Measurements from ENCODE around the gene APC2.

DNA sequence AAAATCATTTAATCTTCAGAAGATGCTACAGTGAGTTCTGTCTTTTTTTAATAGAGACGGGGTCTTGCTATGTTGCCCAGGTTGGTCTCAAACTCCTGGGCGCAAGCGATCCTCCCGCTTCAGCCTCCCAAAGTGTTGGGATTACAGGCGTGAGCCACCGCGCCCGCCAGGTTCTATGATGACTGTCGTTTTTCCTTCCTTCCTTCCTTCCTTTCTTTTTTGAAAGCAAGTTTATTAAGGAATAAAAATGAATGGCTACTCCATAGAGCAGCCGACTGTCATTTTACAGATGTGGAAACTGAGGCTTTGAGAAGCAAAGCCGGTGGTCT lies 48.1 kb upstream of the APC2 start:
- TF ChIP-seq CTCF (IDR thresholded peaks at IDR 0.05) (no peak), POLR2A (IDR thresholded peaks at IDR 0.05) (no peak)

Measured in lower leg skin (tissue), 3 donors.